ENCODE data around the gene CRACR2B. TPM values are rescaled to one million over a fixed set of nuclear protein-coding genes. Genes with fewer than 3 reads are reported as not detected.
A peak's percentile ranks its signal among the peaks of the same experiment; 100 is the strongest.

Gene CRACR2B
- polyA plus RNA-seq (ENCODE audit: insufficient read depth in 1 of 5, insufficient read length in 5 of 5, low replicate concordance in 1 of 5), result 10 to 100 TPM; 13.6 to 31.6 (median 21.5) TPM
- long read RNA-seq, donor 1, partial matches to known transcripts, result 27 of 32 reads
- long read RNA-seq, donor 1, other reads (novel, unspliced or antisense), result 0 of 32 reads
- long read RNA-seq, donor 2, partial matches to known transcripts, result 10 of 12 reads
- long read RNA-seq, donor 2, other reads (novel, unspliced or antisense), result 0 of 12 reads
- long read RNA-seq, donor 3, transcript CRACR2B-208 (2 exons, 2,440 nt), result major isoform, 5 of 7 reads
- long read RNA-seq, donor 3, partial matches to known transcripts, result 0 of 7 reads
- long read RNA-seq, donor 3, other reads (novel, unspliced or antisense), result 0 of 7 reads
- long read RNA-seq, donor 4, partial matches to known transcripts, result 12 of 16 reads
- long read RNA-seq, donor 4, other reads (novel, unspliced or antisense), result 0 of 16 reads
- long read RNA-seq, donor 5, partial matches to known transcripts, result 11 of 17 reads
- long read RNA-seq, donor 5, other reads (novel, unspliced or antisense), result 0 of 17 reads
- long read RNA-seq, donor 6, partial matches to known transcripts, result 0 of 3 reads
- long read RNA-seq, donor 6, other reads (novel, unspliced or antisense), result 0 of 3 reads
- long read RNA-seq, donor 7, partial matches to known transcripts, result 0 of 2 reads
- long read RNA-seq, donor 7, other reads (novel, unspliced or antisense), result 0 of 2 reads
- long read RNA-seq, donor 8, partial matches to known transcripts, result 0 of 2 reads
- long read RNA-seq, donor 8, other reads (novel, unspliced or antisense), result 0 of 2 reads

GRCh38 chr11:827897-828192 is at the start of gene CRACR2B:
Gene CRACR2B (plus strand): TSS chr11:827919. CDS start chr11:828608, 689 bp downstream.
- no peak for DNase-seq

DNA sequence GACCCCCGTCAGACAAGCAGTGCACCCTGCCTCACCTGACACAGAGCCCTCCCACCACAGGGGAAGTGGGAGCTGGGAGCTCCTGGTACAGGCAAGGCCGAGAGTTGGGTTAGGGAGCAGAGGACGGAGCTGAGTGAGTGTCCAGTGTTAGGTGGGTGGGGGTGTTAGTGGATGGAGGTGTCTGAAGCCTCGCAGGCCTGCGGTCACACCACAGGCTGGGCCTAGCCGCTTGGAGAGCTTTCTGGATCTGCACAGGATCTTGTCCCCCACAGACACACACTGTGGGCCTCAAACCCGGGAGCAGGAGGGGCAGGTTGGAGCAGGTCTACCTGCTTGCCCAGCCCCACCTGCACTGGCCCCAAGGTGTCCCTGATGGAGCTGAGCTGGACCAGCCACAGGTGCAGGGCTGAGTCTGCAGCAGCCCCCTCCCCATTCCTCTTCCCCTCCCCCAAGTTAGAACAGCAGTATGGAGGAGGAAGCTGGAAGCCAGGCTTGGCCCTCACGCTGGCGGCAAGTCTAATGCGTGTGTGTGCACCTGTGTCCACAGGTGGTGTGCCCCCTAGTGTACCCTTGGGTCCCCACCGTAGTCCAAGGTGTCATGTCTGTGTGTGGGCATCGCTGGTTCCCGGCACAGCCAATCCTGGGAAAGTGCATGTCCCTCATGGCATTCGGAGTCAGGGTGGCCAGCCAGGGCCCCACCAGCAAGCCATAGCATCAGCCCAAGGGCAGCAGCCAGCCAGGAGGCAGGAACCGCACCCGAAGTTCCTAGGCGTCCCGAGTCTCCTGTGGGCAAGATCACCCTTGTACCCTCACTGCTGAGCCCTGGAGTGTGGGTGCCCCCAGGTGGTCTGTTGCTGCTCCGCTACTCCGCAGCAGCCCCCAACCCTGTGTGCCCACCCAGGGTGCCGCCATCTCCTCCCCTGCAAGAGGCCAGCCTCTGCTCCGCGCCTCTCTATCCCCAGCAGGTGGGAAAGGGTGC is 48.5 kb upstream of the CRACR2B start:
- no peak for DNase-seq

GRCh38 chr11:779955-780532 is 47.7 kb upstream of the CRACR2B start:
- DNase-seq, result no peak

- no peak for DNase-seq
Measured at GRCh38 chr11:782264-783174, 45.2 kb upstream of the CRACR2B start.

- DNase-seq, result peak; percentile 52 to 56
Measured at GRCh38 chr11:783581-784015, 44.1 kb upstream of the CRACR2B start.

DNA sequence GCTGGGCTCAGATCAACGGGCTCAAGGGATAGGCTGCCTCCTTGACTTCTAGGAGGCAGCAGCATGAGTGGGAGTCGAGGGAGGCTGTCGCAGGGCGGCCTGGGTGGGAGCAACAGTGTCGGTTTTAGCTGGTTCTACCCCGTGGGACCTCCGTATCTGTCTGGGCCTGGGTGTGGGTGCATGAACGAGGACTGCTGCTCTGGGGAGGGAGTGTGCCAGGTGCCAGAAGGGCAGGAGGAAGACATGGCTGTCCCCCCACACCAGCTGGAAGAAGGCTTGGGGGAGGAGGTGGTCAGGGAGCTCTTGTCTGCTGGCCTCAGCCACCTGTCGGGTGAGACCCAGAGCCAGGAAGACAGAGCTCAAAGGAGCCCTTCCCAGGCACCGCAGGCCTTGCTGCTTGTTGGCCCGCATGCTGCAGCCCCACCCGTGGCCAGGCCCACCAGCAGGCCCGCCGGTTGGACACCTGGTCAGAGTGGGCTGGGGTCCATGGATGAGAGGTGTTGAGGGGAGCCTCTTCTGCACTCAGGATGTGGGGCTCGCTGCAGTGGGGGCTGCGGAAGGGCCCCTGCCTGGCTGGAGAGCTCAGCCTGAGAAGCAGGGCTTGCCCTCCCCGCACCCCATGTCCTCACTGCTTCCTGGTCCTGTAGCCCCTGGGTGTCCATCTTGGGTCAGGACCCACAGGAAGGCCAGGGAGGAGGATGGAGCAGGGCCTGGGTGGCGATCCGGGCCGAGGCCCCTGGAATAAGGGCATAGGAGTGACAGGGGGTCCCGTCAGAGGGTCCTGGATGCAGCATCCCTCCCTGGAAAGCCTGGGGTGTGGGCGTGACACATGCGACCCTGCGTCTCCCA is 41.3 kb upstream of the CRACR2B start:
- no peak for DNase-seq

DNA sequence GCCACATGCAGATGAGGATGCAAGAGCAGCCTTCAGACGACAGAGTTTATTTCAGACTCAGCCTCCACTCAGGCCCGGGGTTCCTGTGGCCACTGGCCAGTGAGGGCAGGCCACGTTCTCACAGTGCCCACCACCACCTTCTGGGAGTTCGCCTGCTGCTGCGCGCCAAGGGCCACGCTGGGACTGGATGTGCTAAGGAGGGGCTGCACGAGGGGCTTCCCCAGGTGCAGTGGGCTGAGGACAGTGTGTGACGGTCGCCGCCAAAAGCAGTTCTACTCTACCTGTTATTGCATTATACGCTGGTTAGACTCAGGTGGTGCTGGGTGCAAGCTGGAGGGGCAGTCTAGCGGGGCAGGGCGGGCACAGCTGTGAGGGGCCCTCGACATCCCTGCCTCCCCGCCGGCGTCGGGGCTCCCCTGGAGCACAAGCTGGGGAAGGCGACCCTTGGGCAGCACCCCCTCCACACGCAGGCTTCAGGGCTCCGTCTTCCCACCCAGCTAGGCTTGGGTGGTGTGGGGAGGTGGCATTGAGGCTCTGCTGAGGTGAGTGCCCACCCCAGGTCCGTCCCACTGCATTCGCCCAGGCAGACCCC is 40.5 kb upstream of the CRACR2B start:
- no peak for DNase-seq

DNA sequence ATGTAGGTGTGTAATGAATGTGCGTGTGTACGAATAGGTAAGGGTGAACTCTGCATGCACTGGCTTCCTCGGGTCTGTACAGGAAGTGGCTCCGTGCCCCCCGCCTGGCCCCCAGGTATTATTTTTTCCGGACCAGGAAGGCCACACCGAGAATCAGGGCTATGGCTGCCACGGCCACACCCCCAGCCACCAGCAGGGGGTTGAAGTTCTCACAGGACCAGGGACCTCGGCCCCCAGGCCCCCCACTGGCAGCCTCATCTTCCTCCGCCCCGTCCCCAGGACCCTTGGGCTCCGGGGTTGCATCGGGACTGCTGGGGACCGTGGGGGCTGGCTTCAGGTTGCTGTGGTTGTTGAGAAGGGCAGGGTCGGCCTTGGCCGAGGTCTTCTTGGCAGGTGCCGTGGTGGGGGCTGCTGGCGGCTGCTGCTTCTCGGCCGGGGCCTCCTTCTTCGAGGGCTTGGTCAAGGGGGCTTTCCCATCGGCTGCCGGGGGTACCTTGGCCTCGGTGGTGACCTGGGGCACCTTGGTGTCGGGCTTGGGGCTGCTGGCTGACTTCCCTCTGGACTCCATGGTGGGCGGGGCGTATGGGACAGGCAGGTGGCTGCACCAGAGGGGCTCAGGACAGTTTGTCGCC is 39.6 kb upstream of the CRACR2B start:
- DNase-seq, result no peak

DNA sequence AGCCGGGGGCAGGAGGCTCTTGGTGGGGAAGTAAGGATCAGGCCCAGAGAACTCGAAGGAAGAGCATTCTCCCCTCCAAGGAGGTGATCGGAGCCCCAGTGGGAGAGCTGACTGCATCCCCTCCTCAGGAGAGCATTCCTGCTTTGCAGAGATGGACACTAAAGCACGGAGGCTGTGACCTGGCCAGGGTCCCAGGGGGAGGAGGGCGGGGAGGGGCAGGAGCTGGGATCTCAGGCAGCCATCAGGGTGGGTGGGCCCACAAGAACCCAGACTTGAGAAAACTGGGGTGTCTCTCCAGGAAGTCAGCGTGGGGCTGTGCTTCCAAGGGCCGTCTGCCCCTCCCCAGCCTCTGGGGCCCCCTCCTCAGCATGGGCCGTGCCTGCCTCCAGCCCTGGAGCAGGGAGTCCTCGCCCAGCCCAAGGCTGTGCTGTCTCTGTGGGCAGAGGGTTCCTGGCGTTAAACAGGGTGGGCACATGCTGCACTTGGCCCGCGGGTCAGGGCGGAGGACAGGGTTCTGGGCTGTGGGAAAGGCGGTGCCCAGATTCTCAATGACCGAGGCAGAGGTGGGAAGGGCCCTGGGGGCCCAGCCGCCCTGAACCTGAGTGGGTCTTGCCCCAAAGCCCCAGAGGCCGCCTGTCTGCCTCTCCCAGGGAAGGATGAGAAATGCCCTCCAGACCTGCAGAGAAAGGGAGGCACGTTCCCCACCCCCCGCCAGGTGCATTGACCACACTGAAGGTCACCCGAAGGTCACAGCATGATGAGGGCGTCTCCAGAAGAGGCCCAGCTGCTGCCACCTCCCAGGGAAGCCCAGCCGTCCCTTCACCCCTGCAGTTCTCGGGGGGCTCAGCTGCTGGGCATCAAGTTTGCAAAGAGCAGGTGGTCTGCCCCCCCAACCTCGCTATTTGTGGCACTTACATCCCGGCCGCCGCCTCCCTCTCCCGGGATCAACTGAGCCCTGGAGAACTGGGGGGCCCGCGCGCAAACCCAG is 38.5 kb upstream of the CRACR2B start:
- DNase-seq, result no peak

GRCh38 chr11:789943-790342 is 37.8 kb upstream of the CRACR2B start, which contains the start of gene CEND1:
Gene CEND1 (minus strand): TSS chr11:790090. CDS start chr11:788576, 1,514 bp downstream.
- no peak for DNase-seq

DNA sequence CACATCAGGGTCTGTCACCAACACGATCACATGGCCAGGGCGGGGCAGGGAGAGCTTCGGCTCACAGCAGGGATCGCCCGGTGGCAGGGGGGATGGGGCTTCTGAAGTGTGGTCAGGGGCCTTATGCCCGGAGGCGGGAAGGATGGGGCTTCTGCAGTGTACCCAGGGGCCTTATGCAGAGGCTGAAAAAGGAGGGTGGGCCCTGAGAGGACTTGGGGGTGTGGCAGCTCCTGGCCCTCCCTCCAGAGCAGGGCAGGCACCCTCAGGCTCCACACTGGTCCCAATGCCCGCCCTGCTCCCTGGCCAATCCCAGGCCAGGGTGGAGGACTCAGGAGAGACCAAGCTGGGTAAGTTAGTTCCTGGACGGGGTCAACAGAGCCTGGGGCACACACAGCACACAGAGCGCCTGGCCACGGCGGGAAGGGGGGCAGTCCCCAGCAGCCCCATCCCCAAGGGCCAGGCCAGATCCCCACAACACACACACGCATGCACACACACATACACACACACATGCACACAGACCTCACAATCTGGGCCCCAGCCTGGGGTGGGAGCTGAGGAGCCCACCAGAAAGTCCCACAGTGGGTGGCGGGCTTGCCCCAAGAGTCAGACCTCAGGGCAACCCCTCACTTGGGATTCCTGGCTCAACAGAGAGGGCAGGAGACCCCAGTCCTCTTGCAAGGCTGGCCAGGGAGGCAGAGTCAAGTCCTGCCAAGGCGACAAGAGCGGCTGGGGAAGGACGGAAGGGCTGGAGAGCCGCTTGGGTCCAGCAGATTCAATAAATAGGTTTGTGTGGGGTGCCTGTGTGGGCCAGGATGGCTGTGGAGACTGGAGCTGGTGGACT is 36.8 kb upstream of the CRACR2B start:
- DNase-seq, result no peak

DNA sequence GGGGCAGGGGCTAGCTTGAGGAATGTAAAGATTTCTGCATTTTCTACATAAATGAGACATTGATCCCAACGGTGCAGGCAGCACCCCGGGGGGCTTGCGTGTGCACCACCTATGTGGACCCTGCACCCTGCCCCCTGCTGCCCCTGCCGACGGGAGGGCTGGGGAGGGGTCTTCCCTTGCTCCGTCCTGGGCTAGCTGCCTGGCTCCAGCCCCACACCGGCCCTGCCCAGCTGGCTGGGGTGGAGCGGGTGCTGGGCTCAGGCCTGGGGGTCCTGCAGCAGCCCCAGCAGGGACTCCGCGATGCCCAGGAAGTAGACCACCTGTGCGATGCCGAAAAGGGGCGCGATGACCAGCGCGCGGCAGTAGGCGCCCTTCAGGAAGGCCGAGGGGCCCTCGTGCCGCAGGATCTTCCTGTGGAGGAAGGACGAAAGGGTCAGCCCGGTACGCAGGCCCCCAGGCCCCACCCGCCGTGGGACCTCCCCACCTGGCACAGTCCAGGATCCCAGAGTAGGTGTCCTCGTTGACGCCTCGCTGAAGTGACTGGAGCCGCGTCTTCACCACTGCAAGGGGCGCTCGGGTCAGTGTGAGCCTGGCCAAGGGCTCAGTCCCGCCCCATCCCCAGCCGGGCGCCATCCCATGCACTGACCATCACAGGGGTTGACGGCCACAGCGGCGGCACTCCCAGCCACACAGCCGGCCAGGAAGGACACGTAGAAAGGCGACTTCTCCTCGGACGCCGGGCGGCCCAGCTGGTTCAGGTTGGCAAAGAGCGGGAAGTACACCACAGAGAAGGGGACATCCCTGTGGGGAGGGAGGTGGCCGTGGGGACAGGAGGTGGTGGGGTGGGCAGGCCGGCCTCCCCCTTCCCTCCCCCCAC is 35.8 kb upstream of the CRACR2B start:
- no peak for DNase-seq

DNA sequence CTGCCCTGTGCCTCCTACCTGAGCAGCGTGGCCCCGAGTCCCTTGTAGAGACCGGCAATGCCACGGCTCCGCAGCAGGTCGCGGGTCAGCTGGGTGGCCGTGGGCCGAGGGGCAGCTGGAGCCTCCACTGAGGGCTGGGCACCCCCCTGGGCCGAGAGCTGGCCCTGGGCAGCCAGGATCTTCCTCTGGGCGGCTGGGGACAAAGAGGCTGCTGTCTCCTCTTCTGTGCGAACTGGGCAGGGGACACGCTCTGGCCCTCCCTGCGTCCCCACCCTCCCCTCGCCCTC is 35.2 kb upstream of the CRACR2B start:
- DNase-seq, result no peak

GRCh38 chr11:792873-793272 is 34.8 kb upstream of the CRACR2B start:
- DNase-seq, result no peak

DNA sequence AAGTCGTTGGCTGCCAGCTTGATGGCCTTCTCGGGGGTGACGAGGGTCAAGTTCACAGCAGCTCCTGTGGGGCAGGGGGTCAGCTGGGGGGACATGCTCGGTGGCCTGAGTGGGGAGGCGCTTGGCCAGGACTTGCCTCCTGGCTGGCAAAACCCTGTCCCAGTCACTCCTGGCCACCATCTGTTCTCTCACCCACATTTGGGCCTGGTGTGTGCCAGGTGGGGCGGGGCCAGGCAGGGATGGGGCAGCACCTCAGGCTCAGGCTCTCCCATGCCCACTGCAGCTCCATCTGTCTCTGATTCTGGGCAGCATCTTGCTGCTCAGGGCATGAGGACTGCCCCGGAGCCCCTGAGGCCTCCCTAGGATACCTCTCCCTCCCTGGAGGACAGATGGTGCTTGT is 34.2 kb upstream of the CRACR2B start:
- DNase-seq, result no peak
